H1 (cell line): ENCODE measurements around the gene SMU1. TPM values are rescaled to one million over a fixed set of nuclear protein-coding genes. Genes with fewer than 3 reads are reported as not detected.

Experiments used
- CTCF ChIA-PET: fragments of 300-600 bp; sonication (Branson Sonifier 250); formaldehyde crosslinking; loops from one replicate; lab custom pipeline; 2021; ENCODE audit not compliant: partially characterized antibody; lab: Charles Lee
- POLR2A ChIA-PET: fragments of 300-600 bp; sonication (Branson Sonifier 250); formaldehyde crosslinking; loops from one replicate; lab custom pipeline; 2021; ENCODE audit warnings: inconsistent platforms; ENCODE audit not compliant: partially characterized antibody; lab: Charles Lee
- DNase-seq, 2 experiments: peaks; one replicate each; pipeline versions ENCODE4 v3.0.0 to v3.0.0-alpha.2; 2010 to 2022; ENCODE audit warnings: low spot score in 2 of 2, low read depth in 1 of 2, mixed read lengths in 1 of 2
- FAIRE-seq: peaks from 2 replicates; lab custom pipeline; 2011; peaks lifted over from hg19 to GRCh38; lab: Jason Lieb, UNC
- H2AFZ ChIP-seq: 2 replicates; pipeline ENCODE4 v1.8.1; 2012; ENCODE audit warnings: low read length, inconsistent platforms
- H2AK5ac ChIP-seq: 2 replicates; pipeline ENCODE4 v1.6.1; 2013; ENCODE audit warnings: low read depth, low read length
- H2BK120ac ChIP-seq: replicated peaks from 2 replicates; pipeline ENCODE3; 2013; ENCODE audit warnings: low read depth, low read length, inconsistent platforms
- H2BK12ac ChIP-seq: 2 replicates; pipeline ENCODE4 v1.6.1; 2013; ENCODE audit warnings: low read depth, low read length
- H2BK15ac ChIP-seq: 2 replicates; pipeline ENCODE4 v1.6.1; 2013; ENCODE audit warnings: low read length
- H2BK20ac ChIP-seq: 2 replicates; pipeline ENCODE4 v1.6.1; 2013; ENCODE audit warnings: low read length
- H2BK5ac ChIP-seq: 2 replicates; pipeline ENCODE4 v1.6.1; 2013; ENCODE audit warnings: low read depth, low read length
- H3K14ac ChIP-seq: 2 replicates; pipeline ENCODE4 v1.6.1; 2013; ENCODE audit warnings: inconsistent platforms; ENCODE audit not compliant: insufficient read length
- H3K18ac ChIP-seq: 2 replicates; pipeline ENCODE4 v1.6.1; 2013; ENCODE audit warnings: low read length; ENCODE audit errors: extremely low read depth
- H3K23ac ChIP-seq: 2 replicates; pipeline ENCODE4 v1.6.1; 2013; ENCODE audit warnings: inconsistent platforms; ENCODE audit not compliant: insufficient read length
- H3K23me2 ChIP-seq: 2 replicates; pipeline ENCODE4 v1.6.1; 2013; ENCODE audit warnings: low read depth, low read length
- H3K27ac ChIP-seq: 2 replicates; pipeline ENCODE4 v1.6.1; 2011; ENCODE audit warnings: low read depth, low read length, inconsistent platforms
- H3K27me3 ChIP-seq, 4 experiments: replicated peaks in 1 of 4; 1 replicate in 1 of 4; 2 replicates in 3 of 4; pipeline versions ENCODE4 v1.6.1 to v1.8.1; 2011 to 2013; ENCODE audit warnings: low read length in 3 of 4, mild to moderate bottlenecking in 3 of 4, inconsistent platforms in 2 of 4, mixed read lengths in 2 of 4, moderate library complexity in 1 of 4; ENCODE audit not compliant: control insufficient read depth in 3 of 4, insufficient read depth in 3 of 4; ENCODE audit errors: extremely low read depth in 1 of 4
- H3K36me3 ChIP-seq, 4 experiments: 2 replicates each; pipeline versions ENCODE4 v1.6.1 to v1.8.1; 2011 to 2013; ENCODE audit warnings: mild to moderate bottlenecking in 4 of 4, low read length in 3 of 4, moderate library complexity in 2 of 4, control low read depth in 1 of 4, inconsistent platforms in 1 of 4; ENCODE audit not compliant: insufficient read depth in 4 of 4, control insufficient read depth in 2 of 4
- H3K4ac ChIP-seq: replicated peaks from 2 replicates; pipeline ENCODE3; 2013; ENCODE audit warnings: low read length, low read depth, mixed read lengths, inconsistent platforms; ENCODE audit not compliant: insufficient read length
- H3K4me1 ChIP-seq, 4 experiments: replicated peaks in 1 of 4; 1 replicate in 1 of 4; 2 replicates in 3 of 4; pipeline versions ENCODE4 v1.6.1 to v1.8.1; 2011 to 2013; ENCODE audit warnings: low read length in 3 of 4, inconsistent platforms in 2 of 4, mixed read lengths in 1 of 4; ENCODE audit not compliant: insufficient read depth in 4 of 4, control insufficient read depth in 3 of 4
- H3K4me2 ChIP-seq, 2 experiments: 2 replicates each; pipeline versions ENCODE4 v1.6.1 to v1.8.1; 2011 to 2013; ENCODE audit warnings: low read depth in 2 of 2, low read length in 2 of 2, control low read depth in 1 of 2, inconsistent platforms in 1 of 2, mild to moderate bottlenecking in 1 of 2; ENCODE audit not compliant: insufficient read depth in 1 of 2
- H3K4me3 ChIP-seq, 4 experiments: fragments of 200-600, 300-600 bp in 1 of 4; sonication (generic), shearing (Covaris generic), sonication (Bioruptor Twin) in 1 of 4; 2 replicates each; pipeline versions ENCODE4 v1.5.1 to v1.8.1; 2011 to 2016; ENCODE audit warnings: low read length in 4 of 4, low read depth in 3 of 4, control low read depth in 2 of 4, inconsistent platforms in 2 of 4, mild to moderate bottlenecking in 2 of 4, mixed read lengths in 1 of 4, moderate library complexity in 1 of 4; ENCODE audit not compliant: insufficient read depth in 2 of 4; ENCODE audit errors: extremely low read depth in 1 of 4
- H3K56ac ChIP-seq: replicated peaks from 2 replicates; pipeline ENCODE3; 2013; ENCODE audit warnings: low read depth, mild to moderate bottlenecking, mixed read lengths, low read length, inconsistent platforms; ENCODE audit not compliant: insufficient read length
- H3K79me1 ChIP-seq: 2 replicates; pipeline ENCODE4 v1.6.1; 2013; ENCODE audit warnings: low read depth, low read length, control low read depth
- H3K79me2 ChIP-seq, 2 experiments: 2 replicates each; pipeline versions ENCODE4 v1.6.1 to v1.8.1; 2012 to 2013; ENCODE audit warnings: low read length in 2 of 2, mild to moderate bottlenecking in 2 of 2, inconsistent platforms in 1 of 2; ENCODE audit not compliant: insufficient read depth in 2 of 2, control insufficient read depth in 1 of 2
- H3K9ac ChIP-seq, 4 experiments: replicated peaks in 1 of 4; 1 replicate in 1 of 4; 2 replicates in 3 of 4; pipeline versions ENCODE4 v1.6.1 to v1.8.1; 2011 to 2013; ENCODE audit warnings: low read depth in 3 of 4, low read length in 3 of 4, control low read depth in 2 of 4, mild to moderate bottlenecking in 2 of 4, moderate library complexity in 2 of 4, inconsistent platforms in 1 of 4; ENCODE audit errors: extremely low read depth in 1 of 4
- H3K9me3 ChIP-seq, 2 experiments: 2 replicates each; pipeline versions ENCODE4 v1.6.1 to v1.8.1; 2012 to 2013; ENCODE audit warnings: mild to moderate bottlenecking in 2 of 2, moderate library complexity in 2 of 2, control low read depth in 1 of 2, inconsistent platforms in 1 of 2, low read depth in 1 of 2, low read length in 1 of 2, mixed read lengths in 1 of 2; ENCODE audit not compliant: insufficient read depth in 2 of 2
- H4K20me1 ChIP-seq, 2 experiments: replicated peaks in 1 of 2; 2 replicates each; pipeline versions ENCODE3 to v1.8.1; 2011 to 2013; ENCODE audit warnings: inconsistent platforms in 2 of 2, low read length in 2 of 2, mild to moderate bottlenecking in 1 of 2; ENCODE audit not compliant: insufficient read depth in 2 of 2, control insufficient read depth in 1 of 2
- H4K5ac ChIP-seq: 2 replicates; pipeline ENCODE4 v1.6.1; 2013; ENCODE audit warnings: low read length, low read depth, mixed read lengths, inconsistent platforms; ENCODE audit not compliant: insufficient read length
- H4K8ac ChIP-seq: 2 replicates; pipeline ENCODE4 v1.8.0; 2013; ENCODE audit warnings: mild to moderate bottlenecking, moderate library complexity, low read length, inconsistent platforms; ENCODE audit not compliant: insufficient read depth; ENCODE audit errors: extremely low read depth
- H4K91ac ChIP-seq: replicated peaks from 2 replicates; pipeline ENCODE3; 2013; ENCODE audit warnings: low read length, mixed read lengths, inconsistent platforms; ENCODE audit not compliant: insufficient read length
- CBX8 ChIP-seq: fragments of 300-800, 300-1000 bp; sonication (generic); IDR thresholded peaks from 2 replicates; pipeline ENCODE4 v1.7.1; 2016; ENCODE audit warnings: low read depth, low read length, borderline replicate concordance
- CEBPB ChIP-seq: IDR thresholded peaks from 2 replicates; pipeline ENCODE4 v1.6.1; 2012; ENCODE audit warnings: low read depth, low read length
- CTBP2 ChIP-seq: IDR thresholded peaks from 2 replicates; pipeline ENCODE4 v1.7.0; 2011; ENCODE audit warnings: borderline replicate concordance, mild to moderate bottlenecking, moderate library complexity, mixed read lengths, low read length; ENCODE audit not compliant: insufficient read depth, insufficient read length
- EGR1 ChIP-seq: IDR thresholded peaks from 2 replicates; pipeline ENCODE4 v1.6.1; 2011; ENCODE audit warnings: low read depth, low read length, borderline replicate concordance
- JUN ChIP-seq: IDR thresholded peaks from 2 replicates; pipeline ENCODE4 v1.6.1; 2011; ENCODE audit warnings: low read depth, mild to moderate bottlenecking, improper control_type of control experiment, low read length
- MAX ChIP-seq: IDR thresholded peaks from 2 replicates; pipeline ENCODE4 v1.6.1; 2012; ENCODE audit warnings: inconsistent platforms
- POLR2A ChIP-seq, 2 experiments: IDR thresholded peaks; 1 replicate in 1 of 2; 2 replicates in 1 of 2; pipeline ENCODE4 v1.6.1; 2011; ENCODE audit warnings: low read depth in 2 of 2, low read length in 2 of 2, mild to moderate bottlenecking in 2 of 2; ENCODE audit errors: control extremely low read depth in 1 of 2
- RXRA ChIP-seq: IDR thresholded peaks from 2 replicates; pipeline ENCODE4 v1.6.1; 2011; ENCODE audit warnings: low read depth, mild to moderate bottlenecking, low read length, moderate library complexity; ENCODE audit not compliant: insufficient read depth
- SIN3A ChIP-seq, 2 experiments: IDR thresholded peaks in 1 of 2; conservative IDR thresholded peaks in 1 of 2; 2 replicates each; pipeline ENCODE4 v1.6.1; 2011 to 2012; ENCODE audit warnings: low read length in 2 of 2, improper control_type of control experiment in 1 of 2, low read depth in 1 of 2, mild to moderate bottlenecking in 1 of 2
- SRF ChIP-seq: IDR thresholded peaks from 2 replicates; pipeline ENCODE4 v1.6.1; 2011; ENCODE audit warnings: mild to moderate bottlenecking, low read depth, low read length, moderate library complexity
- TCF12 ChIP-seq: IDR thresholded peaks from 2 replicates; pipeline ENCODE4 v1.6.1; 2011; ENCODE audit warnings: low read depth, mild to moderate bottlenecking, low read length
- WGBS, 2 experiments: shearing (Covaris generic) in 1 of 2; methylation state at CpG; one replicate each; pipeline versions ENCODE4 v1.1.6 to v1.1.7; 2013 to 2015; ENCODE audit warnings: low lambda C conversion rate in 2 of 2, mixed read lengths in 2 of 2, inconsistent platforms in 1 of 2, low coverage in 1 of 2, missing lambda C conversion rate in 1 of 2; ENCODE audit not compliant: insufficient replicate concordance in 2 of 2, insufficient coverage in 1 of 2, insufficient read length in 1 of 2; ENCODE audit errors: extremely low coverage in 1 of 2, missing lambda C conversion rate in 1 of 2; 5-methylcytosine and 5-hydroxymethylcytosine counted together
- polyA plus RNA-seq, 7 experiments: library from polyadenylated mRNA; depleted of rRNA in 3 of 7; stranded (reverse) in 5 of 7; unstranded in 2 of 7; fragments of >200 nt in 5 of 7; fragments of 200-250 nt in 2 of 7; gene quantifications; 1 replicate in 5 of 7; 2 replicates in 1 of 7; 4 replicates in 1 of 7; pipeline versions ENCODE4 v1.2.1 to v1.2.3, GENCODE V29; 2011 to 2013; ENCODE audit warnings: missing spikeins in 2 of 7, mixed read lengths in 2 of 7
- total RNA-seq: library from RNA; stranded (reverse); fragmentation: NEBNext Ultra II Directional; extraction: Animal tissue kit (Norgen Biotek cat#: 25700); gene quantifications from 2 replicates; pipeline ENCODE4 v1.2.1, GENCODE V29; 2021

SMU1 gene
- total and polyA plus RNA-seq, 2 of the 8 experiments (the other 6 are each of a cell fraction or from before 2014, with no cell fraction given): 8.4 to 26.0 TPM

- Histone ChIP-seq H3K18ac (no peak overlapping the region), H2BK12ac (0 out of 2 replicates have a peak overlapping the region, but pooled peaks have one; percentile 27), H3K4me1 (peaks cover 0 to 3% (median 0%) of the 10 kb centered on the region in 4 experiments; a peak in 1 of 7 replicates), H2BK120ac (no peak overlapping the region), H3K9ac (no peak overlapping the region), H2BK15ac (no peak overlapping the region), H2BK20ac (no peak overlapping the region), H4K5ac (no peak overlapping the region), H4K20me1 (no peaks in the 10 kb centered on the region), H3K9me3 (no peaks in the 10 kb centered on the region), H3K36me3 (no peaks in the 10 kb centered on the region), H2AFZ (no peak overlapping the region), H3K79me1 (no peaks in the 10 kb centered on the region), H4K91ac (peak overlapping the region; percentile 46), H3K23me2 (no peaks in the 10 kb centered on the region), H3K4ac (no peak overlapping the region), H2AK5ac (no peak overlapping the region), H3K23ac (no peak overlapping the region), H2BK5ac (no peak overlapping the region), H3K4me3 (no peak overlapping the region), H3K14ac (no peak overlapping the region), H4K8ac (no peak overlapping the region), H3K27me3 (no peaks in the 10 kb centered on the region), H3K79me2 (no peaks in the 10 kb centered on the region), H3K27ac (no peak overlapping the region), H3K4me2 (no peak overlapping the region), H3K56ac (no peak overlapping the region)
- no peak for FAIRE-seq
- ChIA-PET POLR2A (interaction anchor here (1.0 kb wide), 1 partner anchor 102 kb away, joined by 3 read pairs; no protein-coding TSS in a partner anchor), CTCF (interaction anchor here (0.8 to 1.6 kb wide), 2 partner anchors 23 to 124 kb away, joined by 3 to 7 read pairs; no protein-coding TSS in a partner anchor)
- no peak for DNase-seq
- no peak for TF ChIP-seq RXRA
- TF ChIP-seq SIN3A (conservative IDR thresholded peaks at IDR 0.05 in 1 of 2, IDR thresholded peaks at IDR 0.05 in 1 of 2; ENCODE audit: low read depth in 1 of 2, low read length in 2 of 2): no peak
- no peak for TF ChIP-seq POLR2A (IDR thresholded peaks at IDR 0.05; ENCODE audit: control extremely low read depth in 1 of 2, low read depth in 2 of 2, low read length in 2 of 2)
- no peak for TF ChIP-seq CBX8
- TF ChIP-seq EGR1: no peak
- TF ChIP-seq SRF: no peak
- no peak for TF ChIP-seq TCF12
- no peak for TF ChIP-seq MAX
- no peak for TF ChIP-seq JUN
- TF ChIP-seq CTBP2: no peak
- no peak for TF ChIP-seq CEBPB
- WGBS, 2 experiments: 95% methylated on average over 13 of the region's 13 CpGs; no CpG with 5 or more reads in 1 of the 2 experiments
These were observed 26.2 kb upstream of the SMU1 start for GRCh38 chr9:33102551-33103210.
